ENCODE results near the gene RNFT2.

RNFT2 gene, protein sequence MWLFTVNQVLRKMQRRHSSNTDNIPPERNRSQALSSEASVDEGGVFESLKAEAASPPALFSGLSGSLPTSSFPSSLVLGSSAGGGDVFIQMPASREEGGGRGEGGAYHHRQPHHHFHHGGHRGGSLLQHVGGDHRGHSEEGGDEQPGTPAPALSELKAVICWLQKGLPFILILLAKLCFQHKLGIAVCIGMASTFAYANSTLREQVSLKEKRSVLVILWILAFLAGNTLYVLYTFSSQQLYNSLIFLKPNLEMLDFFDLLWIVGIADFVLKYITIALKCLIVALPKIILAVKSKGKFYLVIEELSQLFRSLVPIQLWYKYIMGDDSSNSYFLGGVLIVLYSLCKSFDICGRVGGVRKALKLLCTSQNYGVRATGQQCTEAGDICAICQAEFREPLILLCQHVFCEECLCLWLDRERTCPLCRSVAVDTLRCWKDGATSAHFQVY

GRCh38 chr12:116737774-116738657 is at the start of gene RNFT2, which contains the start of gene SPRING1:
Gene RNFT2, plus strand, starts transcription at chr12:116738315. Its CDS starts 2,183 bp downstream, at chr12:116740498.
Gene SPRING1, minus strand, starts transcription at chr12:116738069. Its CDS starts 169 bp downstream, at chr12:116737900.
- DNase-seq, result peak; percentile 99

- DNase-seq, result no peak
Measured at GRCh38 chr12:116689521-116689920, 48.6 kb upstream of the RNFT2 start.

DNA sequence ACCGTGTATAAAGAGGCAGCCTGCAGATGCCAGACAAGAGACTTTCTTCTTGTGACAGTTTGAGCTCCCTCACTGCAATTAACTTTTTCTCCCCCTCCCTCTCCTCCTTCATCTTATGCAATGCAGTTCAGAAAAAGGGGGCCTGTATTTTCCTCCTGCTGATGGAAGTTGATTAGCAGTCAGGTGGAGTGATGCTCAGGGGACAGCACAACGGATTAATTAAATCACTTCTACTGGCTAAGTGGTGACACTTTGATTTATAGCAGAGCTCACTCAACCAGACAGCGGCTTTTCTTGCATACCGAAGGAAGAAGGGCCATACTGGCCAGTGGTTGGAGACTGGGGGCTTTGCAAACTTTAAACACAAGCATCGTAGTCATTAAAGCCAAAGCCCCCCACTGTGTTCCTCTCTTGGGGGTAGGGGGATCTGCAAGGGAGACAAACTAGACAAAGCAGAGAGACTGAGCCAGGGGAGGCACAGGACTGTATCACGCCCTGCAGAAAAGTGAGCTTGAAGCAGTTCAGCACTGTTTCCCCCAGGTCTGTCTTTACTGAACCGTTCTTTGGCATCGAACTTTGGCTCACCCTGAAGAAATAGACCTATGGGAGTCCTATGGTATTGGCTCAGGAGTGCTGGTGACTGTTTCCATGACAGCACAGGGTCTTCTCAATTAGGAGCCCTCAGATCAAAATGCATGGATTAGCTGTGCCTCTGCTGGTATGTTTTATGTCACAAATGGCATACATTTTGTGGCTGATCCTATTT is 48.0 kb upstream of the RNFT2 start:
- no peak for DNase-seq

- DNase-seq, result no peak
Measured at GRCh38 chr12:116691205-116691604, 46.9 kb upstream of the RNFT2 start.

DNA sequence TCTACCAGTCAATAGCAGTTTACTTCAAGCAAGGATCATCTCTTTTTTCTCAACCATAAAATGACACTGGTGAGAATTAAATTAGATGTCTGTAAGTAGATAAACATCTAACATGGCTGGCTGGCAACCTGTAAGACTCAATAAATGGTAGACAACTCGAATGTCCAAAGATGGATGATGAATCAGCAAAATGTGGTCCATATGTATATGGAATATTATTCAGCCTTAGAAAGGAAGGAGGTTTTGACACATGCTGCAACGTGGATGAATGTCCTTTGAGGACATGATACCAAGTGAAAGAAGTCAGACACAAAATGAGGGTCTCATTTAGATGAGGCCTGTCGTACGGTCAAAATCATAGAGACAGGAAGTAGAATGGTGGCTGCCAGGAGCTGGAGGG is 46.5 kb upstream of the RNFT2 start:
- no peak for DNase-seq

GRCh38 chr12:116692605-116693004 is 45.5 kb upstream of the RNFT2 start:
- DNase-seq, result no peak

DNA sequence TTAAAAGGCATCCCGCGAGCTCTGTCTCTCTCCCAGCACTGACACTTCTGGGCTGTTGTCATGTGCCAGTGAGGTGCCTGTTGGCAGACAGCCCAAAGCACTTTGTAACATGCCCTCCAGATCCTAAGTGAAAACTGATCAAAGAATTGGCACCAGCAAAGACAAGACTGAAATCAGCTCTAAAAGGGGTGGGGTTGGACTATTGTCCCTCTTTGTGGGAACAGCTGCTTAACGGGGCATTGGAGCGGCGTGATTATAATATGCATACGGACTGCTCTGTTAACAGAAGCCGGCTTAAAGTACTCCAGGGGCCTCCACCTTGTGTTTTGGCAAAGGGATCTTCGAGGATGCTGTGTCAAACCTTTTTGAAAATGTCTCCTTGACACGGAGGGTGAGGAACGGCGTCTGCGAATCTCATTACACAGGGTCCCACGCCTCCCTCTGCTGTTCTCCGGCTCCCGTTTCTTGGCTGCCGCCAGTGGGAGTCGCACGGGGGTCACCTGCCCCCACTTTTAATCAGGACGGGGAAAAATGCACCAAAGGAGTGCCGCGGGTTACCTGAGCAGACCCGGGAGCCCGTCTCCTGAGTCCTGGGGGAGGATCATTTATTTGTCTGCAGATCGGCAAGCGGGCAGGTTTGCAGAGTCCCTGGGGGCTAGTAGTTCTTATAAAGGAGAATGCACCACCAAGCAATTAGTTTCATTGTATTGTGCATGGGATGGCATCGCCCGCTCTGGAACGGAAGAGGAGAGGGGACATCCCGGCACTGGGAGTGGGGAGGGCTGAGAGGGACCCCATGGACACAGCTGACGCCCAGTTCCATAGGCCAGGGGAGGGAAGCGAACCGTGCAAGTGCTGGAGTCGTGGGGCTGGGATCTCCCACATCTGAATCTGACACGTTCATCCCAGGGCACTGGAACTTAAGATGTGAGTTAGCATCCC is 44.6 kb upstream of the RNFT2 start:
- no peak for DNase-seq

DNA sequence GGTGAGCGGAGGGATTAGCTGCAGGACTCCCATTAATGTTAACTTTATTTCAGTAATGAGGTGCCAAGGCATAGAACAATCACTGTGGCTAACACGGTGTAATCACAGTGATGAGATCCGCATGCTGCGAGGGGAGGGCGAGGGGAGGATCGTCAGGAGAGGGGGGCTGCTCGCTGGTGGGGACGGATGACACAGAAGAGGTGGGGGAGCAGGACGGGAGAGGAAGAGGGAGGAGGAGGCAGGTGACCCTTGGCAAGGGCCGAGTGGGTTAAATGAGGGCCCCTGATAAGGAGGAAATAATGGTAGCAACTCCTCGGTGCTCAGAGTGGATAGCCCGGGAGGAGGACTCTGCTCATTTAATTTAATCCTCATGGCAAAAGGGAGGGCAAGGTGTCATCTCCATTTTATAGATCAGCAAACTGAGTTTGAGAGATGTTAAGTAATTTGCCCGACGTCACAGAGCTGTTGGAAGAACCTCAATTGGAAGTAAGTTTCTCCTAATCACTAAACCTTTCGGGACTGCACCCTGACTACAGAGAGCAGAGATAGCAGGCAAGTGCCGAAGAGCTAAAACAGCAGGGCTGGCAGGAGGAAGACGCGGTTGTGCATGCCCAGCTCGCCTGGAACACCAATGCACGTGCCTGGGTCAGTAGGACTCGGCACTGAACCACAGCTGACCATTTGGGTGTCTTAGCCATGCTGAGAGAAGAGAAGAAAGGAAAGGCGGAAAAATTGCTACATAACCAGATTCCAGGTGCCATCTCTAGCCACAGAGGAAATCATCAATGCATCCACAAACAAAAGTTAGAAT is 43.3 kb upstream of the RNFT2 start:
- DNase-seq, result no peak

GRCh38 chr12:116695464-116695725 is 42.7 kb upstream of the RNFT2 start:
- DNase-seq, result no peak

DNA sequence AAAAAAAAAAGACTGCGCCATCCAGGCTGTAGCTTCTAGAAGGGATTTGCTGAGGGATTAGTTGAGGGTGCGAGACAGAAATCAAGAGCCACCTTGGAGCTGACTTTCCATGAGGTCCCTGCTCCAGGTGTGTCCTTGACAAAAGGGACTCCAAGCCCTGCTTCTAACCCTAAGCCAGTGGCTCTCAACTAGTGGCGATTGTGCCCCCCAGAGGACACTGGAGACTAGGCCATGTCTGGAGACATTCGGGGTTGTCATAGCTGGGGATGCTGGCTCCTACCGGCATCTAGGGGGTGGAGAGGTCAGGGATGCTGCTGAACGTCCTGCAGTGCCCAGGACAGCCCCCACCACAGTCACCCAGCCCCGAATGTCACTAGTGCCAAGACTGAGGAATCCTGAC is 40.8 kb upstream of the RNFT2 start:
- DNase-seq, result no peak

DNA sequence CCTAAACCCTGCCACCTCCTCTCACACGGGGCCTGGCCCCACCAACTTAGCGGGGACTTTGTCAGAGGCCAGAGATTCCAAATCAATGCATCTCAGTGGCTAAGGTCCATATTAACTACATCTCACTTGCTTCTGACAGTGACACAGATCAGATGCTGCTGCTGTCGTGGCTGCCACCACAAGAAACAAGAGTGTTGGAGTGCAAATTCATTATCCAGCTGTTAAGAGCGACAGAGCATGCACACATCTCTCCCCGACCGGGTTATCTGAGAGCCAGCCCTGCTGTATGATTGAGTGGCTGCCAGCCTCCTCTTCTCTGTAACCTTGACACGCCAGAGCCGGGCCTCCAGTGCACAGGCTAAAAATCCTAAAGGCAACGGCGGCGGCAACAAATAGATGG is 40.4 kb upstream of the RNFT2 start:
- DNase-seq, result no peak

- DNase-seq, result no peak
Measured at GRCh38 chr12:116698116-116698515, 40.0 kb upstream of the RNFT2 start.

- DNase-seq, result no peak
Measured at GRCh38 chr12:116698554-116699075, 39.5 kb upstream of the RNFT2 start.

DNA sequence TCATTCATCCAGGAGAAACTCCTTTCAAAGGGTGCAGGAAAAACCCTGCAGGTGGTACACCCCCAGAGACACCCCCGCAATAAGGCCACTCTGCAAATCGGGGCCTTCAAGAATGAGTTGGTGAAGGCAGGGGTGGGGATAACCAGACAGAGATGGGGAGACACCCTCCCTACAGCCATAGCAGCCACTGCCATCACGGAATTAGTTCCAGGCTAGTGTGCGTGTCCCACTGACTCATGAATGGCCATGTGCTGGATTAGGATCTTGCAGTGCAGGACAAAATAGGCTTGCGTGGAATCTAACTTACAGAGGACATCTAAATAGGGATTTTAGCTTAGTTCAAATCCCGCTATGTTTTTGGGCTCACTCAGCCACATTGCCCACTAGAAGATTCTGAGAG is 38.0 kb upstream of the RNFT2 start:
- no peak for DNase-seq

GRCh38 chr12:116701432-116701831 is 36.7 kb upstream of the RNFT2 start:
- no peak for DNase-seq

DNA sequence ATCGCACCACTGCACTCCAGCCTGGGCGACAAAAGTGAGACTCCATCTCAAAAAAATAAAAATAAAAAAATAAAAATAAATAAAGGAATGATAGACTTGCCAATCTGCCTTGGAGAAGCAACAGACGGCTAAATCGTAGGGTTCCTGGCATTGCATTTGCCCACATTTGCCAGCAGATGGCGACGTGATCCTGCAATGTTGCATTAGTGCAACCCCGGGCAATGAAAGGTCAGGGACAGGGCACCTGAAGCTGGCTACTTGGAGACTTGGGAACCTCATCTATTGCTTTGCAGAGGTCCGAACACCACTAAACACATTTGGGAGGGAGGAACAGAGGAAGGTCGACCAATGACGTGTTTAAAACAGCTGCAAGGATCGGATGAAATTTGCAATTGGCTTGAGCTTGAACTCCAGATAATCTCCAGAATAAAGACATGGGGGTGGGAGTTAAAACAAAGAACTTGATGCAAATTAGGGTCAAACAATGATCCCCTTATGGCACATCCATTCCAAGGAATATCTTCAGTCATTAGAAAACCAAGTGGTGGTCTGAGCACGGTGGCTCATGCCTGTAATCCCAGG is 34.8 kb upstream of the RNFT2 start:
- peak; percentile 68 for DNase-seq

GRCh38 chr12:116707751-116708150 is 30.4 kb upstream of the RNFT2 start:
- DNase-seq, result no peak

GRCh38 chr12:116708826-116709756 is 29.0 kb upstream of the RNFT2 start:
- peak; percentile 50 for DNase-seq

DNA sequence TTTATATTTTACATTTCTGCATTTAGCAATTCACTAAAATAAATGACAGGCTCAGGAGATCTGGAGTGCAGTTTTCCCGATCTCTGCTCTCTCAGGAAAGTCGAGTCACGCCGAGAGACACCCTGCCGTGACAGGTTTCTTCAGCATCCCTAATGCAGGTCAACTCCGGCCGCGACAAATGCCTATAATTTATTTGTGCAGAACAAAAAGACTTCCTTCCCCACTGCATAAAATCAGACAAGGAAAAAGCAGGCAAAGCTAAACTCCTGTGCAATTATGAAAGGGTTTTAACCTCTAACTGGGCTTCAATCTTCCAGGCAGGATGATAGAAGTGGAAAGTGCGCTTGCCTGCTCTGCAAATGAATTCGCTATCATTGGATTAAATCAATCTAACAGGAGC is 28.3 kb upstream of the RNFT2 start:
- DNase-seq, result no peak

All from CD4-positive, alpha-beta T cell treated with Interleukin-12 subunit alpha and Interleukin-12 subunit beta, for 1 hour (primary cell).